CD4-positive, CD25-positive, alpha-beta regulatory T cell (primary cell): Measurements from ENCODE around the gene ZNF462. TPM values are rescaled to one million over a fixed set of nuclear protein-coding genes. Genes with fewer than 3 reads are reported as not detected.

Experiments
- ATAC-seq, 2 donors: fragments of 150-1000 bp; cut with Tn5 transposase; one replicate each; pipeline ENCODE4 v1.10.0; 2021; ENCODE audit warnings: low read depth in 2 of 2, moderate number of reproducible peaks in 2 of 2, moderate library complexity in 1 of 2
- DNase-seq, 3 donors: peaks; one replicate each; pipeline versions ENCODE4 v3.0.0 to v3.0.0-alpha.2; 2012 to 2022; ENCODE audit warnings: mixed read lengths in 1 of 3
- H3K27ac ChIP-seq: one replicate; pipeline ENCODE4 v1.7.0; 2013; ENCODE audit warnings: mild to moderate bottlenecking, low read length; ENCODE audit not compliant: insufficient read depth, poor library complexity, severe bottlenecking
- H3K27me3 ChIP-seq: one replicate; pipeline ENCODE4 v1.7.0; 2013; ENCODE audit warnings: low read length; ENCODE audit not compliant: control insufficient read depth, insufficient read depth
- H3K36me3 ChIP-seq: one replicate; pipeline ENCODE4 v1.7.0; 2013; ENCODE audit warnings: mild to moderate bottlenecking, low read length, moderate library complexity; ENCODE audit not compliant: control insufficient read depth, insufficient read depth
- H3K4me1 ChIP-seq: 2 replicates; pipeline ENCODE4 v1.7.0; 2013; ENCODE audit warnings: mild to moderate bottlenecking, low read length; ENCODE audit not compliant: insufficient read depth, control insufficient read depth, poor library complexity, severe bottlenecking
- H3K4me3 ChIP-seq: one replicate; pipeline ENCODE4 v1.7.0; 2013; ENCODE audit warnings: low read depth, mild to moderate bottlenecking, low read length, moderate library complexity
- H3K9me3 ChIP-seq, 2 experiments: 1 replicate in 1 of 2; 2 replicates in 1 of 2; pipeline ENCODE4 v1.7.0; 2013; ENCODE audit warnings: low read length in 2 of 2, mild to moderate bottlenecking in 1 of 2, moderate library complexity in 1 of 2; ENCODE audit not compliant: control insufficient read depth in 2 of 2
- H3K27ac Mint-ChIP-seq, 3 donors: one replicate each; pipeline ENCODE4 v1.8.0; 2020 to 2022; ENCODE audit warnings: mild to moderate bottlenecking in 3 of 3, mixed read lengths in 3 of 3, moderate library complexity in 2 of 3
- H3K27me3 Mint-ChIP-seq: one replicate; pipeline ENCODE4 v1.8.0; 2022; ENCODE audit warnings: mild to moderate bottlenecking, mixed read lengths
- H3K36me3 Mint-ChIP-seq: one replicate; pipeline ENCODE4 v1.8.0; 2020; ENCODE audit warnings: mixed read lengths
- H3K4me1 Mint-ChIP-seq, 4 donors: one replicate each; pipeline ENCODE4 v1.8.0; 2020 to 2022; ENCODE audit warnings: mixed read lengths in 4 of 4, mild to moderate bottlenecking in 1 of 4
- H3K4me3 Mint-ChIP-seq, 4 donors: one replicate each; pipeline ENCODE4 v1.8.0; 2020 to 2022; ENCODE audit warnings: mild to moderate bottlenecking in 4 of 4, mixed read lengths in 4 of 4, moderate library complexity in 3 of 4
- H3K9me3 Mint-ChIP-seq, 7 donors: one replicate each; pipeline ENCODE4 v1.8.0; 2020 to 2022; ENCODE audit warnings: mixed read lengths in 7 of 7, mild to moderate bottlenecking in 3 of 7, moderate library complexity in 2 of 7
- polyA plus RNA-seq, 4 donors: library from polyadenylated mRNA; unstranded; fragments of 300-500 nt; fragmentation: Illumina TruSeq; gene quantifications; one replicate each; pipeline ENCODE4 v1.2.3, GENCODE V29; 2021
- total RNA-seq: library from RNA; stranded (reverse); gene quantifications from one replicate; pipeline ENCODE4 v1.2.3, GENCODE V29; 2022

The ZNF462 gene
- total and polyA plus RNA-seq, 5 donors from 2014 or later: 0.62 to 1.7 TPM; not detected in 3

- ATAC-seq (no peak), DNase-seq (no peak)
- Histone ChIP-seq H3K27me3 (no peaks in the 10 kb centered on the region), H3K4me3 (no peak overlapping the region), H3K27ac (no peak overlapping the region), H3K36me3 (no peaks in the 10 kb centered on the region), H3K4me1 (no peaks in the 10 kb centered on the region), H3K9me3 (no peaks in the 10 kb centered on the region)
- Mint-ChIP-seq H3K27ac (no peak overlapping the region), H3K9me3 (peaks cover 1 to 9% (median 2%) of the 10 kb centered on the region in 7 donors), H3K4me1 (no peaks in the 10 kb centered on the region), H3K36me3 (no peaks in the 10 kb centered on the region), H3K4me3 (no peak overlapping the region), H3K27me3 (no peaks in the 10 kb centered on the region)
Observed at GRCh38 chr9:106911951-106912350, 49.0 kb downstream of the ZNF462 start.

- Histone ChIP-seq H3K4me1 (no peaks in the 10 kb centered on the region), H3K27me3 (no peaks in the 10 kb centered on the region), H3K4me3 (no peak overlapping the region), H3K27ac (no peak overlapping the region), H3K9me3 (no peaks in the 10 kb centered on the region), H3K36me3 (no peaks in the 10 kb centered on the region)
- no peak overlapping the region for H3K4me3 Mint-ChIP-seq
- H3K9me3 Mint-ChIP-seq: peaks cover 1 to 9% (median 2%) of the 10 kb centered on the region in 7 donors
- peak overlapping the region in 1 of 3 donors; percentile 18 for H3K27ac Mint-ChIP-seq
- DNase-seq (no peak), ATAC-seq (no peak)
- H3K36me3 Mint-ChIP-seq: no peaks in the 10 kb centered on the region
- H3K27me3 Mint-ChIP-seq: no peaks in the 10 kb centered on the region
- no peaks in the 10 kb centered on the region for H3K4me1 Mint-ChIP-seq
Observed at GRCh38 chr9:106913276-106913675, 50.3 kb downstream of the ZNF462 start.

- H3K36me3 ChIP-seq: no peaks in the 10 kb centered on the region
- Mint-ChIP-seq H3K27me3 (no peaks in the 10 kb centered on the region), H3K9me3 (peaks cover 0 to 4% (median 2%) of the 10 kb centered on the region in 7 donors), H3K36me3 (no peaks in the 10 kb centered on the region), H3K27ac (no peak overlapping the region), H3K4me3 (no peak overlapping the region), H3K4me1 (peaks cover 0 to 2% (median 0%) of the 10 kb centered on the region in 4 donors)
- H3K4me3 ChIP-seq: no peak overlapping the region
- DNase-seq: no peak
- ATAC-seq: no peak
- H3K27ac ChIP-seq: no peak overlapping the region
- H3K27me3 ChIP-seq: no peaks in the 10 kb centered on the region
- no peaks in the 10 kb centered on the region for H3K9me3 ChIP-seq
- no peaks in the 10 kb centered on the region for H3K4me1 ChIP-seq
Observed at GRCh38 chr9:106915851-106916250, 52.9 kb downstream of the ZNF462 start.

- H3K4me3 Mint-ChIP-seq: no peak overlapping the region
Observed at GRCh38 chr9:106916466-106917235, 53.7 kb downstream of the ZNF462 start.

GRCh38 chr9:106918825-106919509 lies 56.0 kb downstream of the ZNF462 start:
- Histone ChIP-seq H3K4me3 (no peak overlapping the region), H3K27ac (no peak overlapping the region), H3K9me3 (no peaks in the 10 kb centered on the region), H3K36me3 (no peaks in the 10 kb centered on the region), H3K4me1 (no peaks in the 10 kb centered on the region), H3K27me3 (no peaks in the 10 kb centered on the region)
- Mint-ChIP-seq H3K4me1 (peaks cover 0 to 8% (median 0%) of the 10 kb centered on the region in 4 donors), H3K27me3 (no peaks in the 10 kb centered on the region), H3K4me3 (no peak overlapping the region), H3K9me3 (peaks cover 0 to 4% (median 2%) of the 10 kb centered on the region in 7 donors), H3K27ac (no peak overlapping the region), H3K36me3 (no peaks in the 10 kb centered on the region)
- ATAC-seq: no peak
- no peak for DNase-seq

More at GRCh38 chr9:106916466-106917235, 53.7 kb downstream of the ZNF462 start:
- Mint-ChIP-seq H3K27ac (no peak overlapping the region), H3K27me3 (no peaks in the 10 kb centered on the region), H3K9me3 (peaks cover 0 to 4% (median 2%) of the 10 kb centered on the region in 7 donors), H3K4me1 (peaks cover 0 to 8% (median 0%) of the 10 kb centered on the region in 4 donors), H3K36me3 (no peaks in the 10 kb centered on the region)
- no peak overlapping the region for H3K27ac ChIP-seq
- H3K4me1 ChIP-seq: no peaks in the 10 kb centered on the region
- ATAC-seq (no peak), DNase-seq (no peak)
- H3K36me3 ChIP-seq: no peaks in the 10 kb centered on the region
- no peaks in the 10 kb centered on the region for H3K27me3 ChIP-seq
- H3K4me3 ChIP-seq: no peak overlapping the region
- no peaks in the 10 kb centered on the region for H3K9me3 ChIP-seq

GRCh38 chr9:106920091-106920490 lies 57.1 kb downstream of the ZNF462 start:
- H3K36me3 Mint-ChIP-seq: no peaks in the 10 kb centered on the region
- Histone ChIP-seq H3K27ac (no peak overlapping the region), H3K4me1 (no peaks in the 10 kb centered on the region), H3K27me3 (no peaks in the 10 kb centered on the region), H3K4me3 (no peak overlapping the region), H3K36me3 (no peaks in the 10 kb centered on the region), H3K9me3 (no peaks in the 10 kb centered on the region)
- no peak overlapping the region for H3K27ac Mint-ChIP-seq
- no peak for ATAC-seq
- peaks cover 0 to 4% (median 0%) of the 10 kb centered on the region in 7 donors for H3K9me3 Mint-ChIP-seq
- H3K4me3 Mint-ChIP-seq: no peak overlapping the region
- DNase-seq: no peak
- peaks cover 0 to 8% (median 0%) of the 10 kb centered on the region in 4 donors for H3K4me1 Mint-ChIP-seq
- no peaks in the 10 kb centered on the region for H3K27me3 Mint-ChIP-seq

- Histone ChIP-seq H3K36me3 (no peaks in the 10 kb centered on the region), H3K27me3 (no peaks in the 10 kb centered on the region), H3K4me3 (no peak overlapping the region), H3K4me1 (no peaks in the 10 kb centered on the region), H3K27ac (no peak overlapping the region), H3K9me3 (no peaks in the 10 kb centered on the region)
- H3K36me3 Mint-ChIP-seq: no peaks in the 10 kb centered on the region
- H3K9me3 Mint-ChIP-seq: peaks cover 0 to 7% (median 2%) of the 10 kb centered on the region in 7 donors
- DNase-seq: no peak
- ATAC-seq: no peak
- peaks cover 0 to 8% (median 0%) of the 10 kb centered on the region in 4 donors for H3K4me1 Mint-ChIP-seq
- no peaks in the 10 kb centered on the region for H3K27me3 Mint-ChIP-seq
- no peak overlapping the region for H3K4me3 Mint-ChIP-seq
- H3K27ac Mint-ChIP-seq: no peak overlapping the region
Observed at GRCh38 chr9:106920701-106921283, 57.8 kb downstream of the ZNF462 start.
